GM12873 (cell line): ENCODE data around the gene TTBK1.

ENCODE experiments used
- CTCF ChIP-seq: IDR thresholded peaks from 2 replicates; pipeline ENCODE4 v1.5.1; 2012; ENCODE audit warnings: low read depth, mild to moderate bottlenecking, moderate library complexity, low read length, control low read depth; ENCODE audit not compliant: insufficient read depth; ENCODE audit errors: missing control alignments

The TTBK1 gene

GRCh38 chr6:43294536-43294935, 51.3 kb downstream of the TTBK1 start:
- no peak for TF ChIP-seq CTCF

GRCh38 chr6:43295456-43295855, 52.2 kb downstream of the TTBK1 start:
- TF ChIP-seq CTCF, result no peak

GRCh38 chr6:43296780-43297497, 53.7 kb downstream of the TTBK1 start:
- no peak for TF ChIP-seq CTCF

- TF ChIP-seq CTCF, result no peak
These were observed 54.6 kb downstream of the TTBK1 start, which contains the start of gene SLC22A7 for GRCh38 chr6:43297644-43298564. Gene SLC22A7 (plus strand): TSS chr6:43298260. CDS start chr6:43298359, 99 bp downstream.

GRCh38 chr6:43298565-43299337, 55.5 kb downstream of the TTBK1 start:
- no peak for TF ChIP-seq CTCF

GRCh38 chr6:43299338-43300293, 56.3 kb downstream of the TTBK1 start:
- no peak for TF ChIP-seq CTCF
